ENCODE results near the gene NPIPB6.

GRCh38 chr16:28308794-28309584 is 54.3 kb downstream of the NPIPB6 start:
- TF ChIP-seq EZH2 (IDR thresholded peaks at IDR 0.05; ENCODE audit: insufficient read depth, poor library complexity, severe bottlenecking) (no peak), EZH2phosphoT487 (IDR thresholded peaks at IDR 0.05; ENCODE audit: insufficient read depth, low read depth) (no peak)

Measured in GM23248 (cell line).